HG02610 (cell line): ENCODE results near the gene KCNE1.
"Not testable (repeated sequence)": the region's sequence is repeated elsewhere in the genome, so short reads cannot be mapped to it uniquely, and the experiment has no call there.

ENCODE experiments used
- ATAC-seq: cut with Tn5 transposase; IDR thresholded peaks from one replicate; pipeline ENCODE4 v1.9.1; 2021; ENCODE audit warnings: mild to moderate bottlenecking, moderate library complexity; ENCODE audit not compliant: unreplicated experiment

The KCNE1 gene

GRCh38 chr21:34428441-34428840, 83.6 kb downstream of the KCNE1 start:
- not testable (repeated sequence) for ATAC-seq

GRCh38 chr21:34427339-34427738, 84.7 kb downstream of the KCNE1 start:
- not testable (repeated sequence) for ATAC-seq

GRCh38 chr21:34423805-34424204, 88.2 kb downstream of the KCNE1 start, which contains the start of gene SMIM34:
Gene SMIM34, minus strand, starts transcription at chr21:34423951. Its CDS starts 112 bp downstream, at chr21:34423839.
- ATAC-seq: not testable (repeated sequence)

GRCh38 chr21:34417448-34418077, 94.4 kb downstream of the KCNE1 start:
- not testable (repeated sequence) for ATAC-seq

GRCh38 chr21:34407294-34407693, 104.7 kb downstream of the KCNE1 start:
- ATAC-seq: not testable (repeated sequence)

GRCh38 chr21:34406676-34407075, 105.3 kb downstream of the KCNE1 start:
- not testable (repeated sequence) for ATAC-seq

GRCh38 chr21:34406102-34406501, 105.9 kb downstream of the KCNE1 start:
- not testable (repeated sequence) for ATAC-seq

- not testable (repeated sequence) for ATAC-seq
These were observed 106.3 kb downstream of the KCNE1 start for GRCh38 chr21:34405686-34406085.

- not testable (repeated sequence) for ATAC-seq
These were observed 107.3 kb downstream of the KCNE1 start for GRCh38 chr21:34404742-34405141.

- not testable (repeated sequence) for ATAC-seq
These were observed 111.5 kb downstream of the KCNE1 start for GRCh38 chr21:34400522-34400921.
